Activated CD4-positive, alpha-beta T cell treated with anti-CD3 and anti-CD28 coated beads for 36 hours (primary cell): ENCODE data around the gene CHTF18. TPM values are rescaled to one million over a fixed set of nuclear protein-coding genes. Genes with fewer than 3 reads are reported as not detected.
A peak's percentile ranks its signal among the peaks of the same experiment; 100 is the strongest.

Experiments used
- ATAC-seq: fragments of 200-7000 bp; cut with Tn5 transposase; one replicate; pipeline ENCODE4 v1.10.0; 2021; ENCODE audit warnings: mild to moderate bottlenecking, moderate library complexity
- CTCF ChIA-PET: fragments of 350-600 bp; sonication (Branson Sonifier 250); formaldehyde crosslinking; loops from one replicate; lab custom pipeline; 2021; ENCODE audit warnings: antibody characterized with exemption; lab: Charles Lee
- POLR2A ChIA-PET: fragments of 350-600 bp; sonication (Branson Sonifier 250); formaldehyde crosslinking; loops from one replicate; lab custom pipeline; 2021; ENCODE audit warnings: antibody characterized with exemption, inconsistent platforms; lab: Charles Lee
- DNase-seq: peaks from one replicate; pipeline ENCODE4 v3.0.0-alpha.2; 2020
- H3K27ac Mint-ChIP-seq: one replicate; pipeline ENCODE4 v1.8.0; 2021; ENCODE audit warnings: mixed read lengths
- H3K27me3 Mint-ChIP-seq: one replicate; pipeline ENCODE4 v1.8.0; 2021; ENCODE audit warnings: mixed read lengths
- H3K36me3 Mint-ChIP-seq: one replicate; pipeline ENCODE4 v1.8.0; 2021; ENCODE audit warnings: low read depth, mixed read lengths
- H3K4me1 Mint-ChIP-seq: one replicate; pipeline ENCODE4 v1.8.0; 2021; ENCODE audit warnings: mixed read lengths
- H3K4me3 Mint-ChIP-seq: one replicate; pipeline ENCODE4 v1.8.0; 2021; ENCODE audit warnings: mild to moderate bottlenecking, moderate library complexity, mixed read lengths
- H3K9me3 Mint-ChIP-seq: one replicate; pipeline ENCODE4 v1.8.0; 2021; ENCODE audit warnings: low read depth, mixed read lengths
- intact Hi-C, 2 experiments: fragments of 100-400 bp; cut with DNase I in 1 of 2; cut with micrococcal nuclease in 1 of 2; formaldehyde crosslinking; loops; one replicate each; pipeline versions ENCODE4 v1.14.2 to v1.15.1; 2022 to 2024; cut with DNase I, micrococcal nuclease
- total RNA-seq, 2 experiments: library from RNA; stranded (reverse); gene quantifications; one replicate each; pipeline ENCODE4 v1.2.3, GENCODE V29; 2021

The CHTF18 gene
- total RNA-seq, 2 experiments from 2014 or later, result 82.2 to 105 TPM

- intact Hi-C loops, result no loop called here
- Mint-ChIP-seq H3K36me3 (no peaks in the 10 kb centered on the region), H3K4me3 (no peak overlapping the region), H3K27ac (no peak overlapping the region), H3K9me3 (no peaks in the 10 kb centered on the region), H3K27me3 (peaks cover 2% of the 10 kb centered on the region), H3K4me1 (no peaks in the 10 kb centered on the region)
- CTCF ChIA-PET, result interaction anchor here (0.6 kb wide), 1 partner anchor 67 kb away, joined by 3 read pairs; no protein-coding TSS in a partner anchor
- POLR2A ChIA-PET, result no interaction called here
- ATAC-seq, result no peak
- DNase-seq, result no peak
Measured at GRCh38 chr16:778909-779527, 9.4 kb upstream of the CHTF18 start.

GRCh38 chr16:779561-779960 is 8.9 kb upstream of the CHTF18 start:
- CTCF ChIA-PET, result no interaction called here
- H3K9me3 Mint-ChIP-seq, result no peaks in the 10 kb centered on the region
- H3K4me1 Mint-ChIP-seq, result no peaks in the 10 kb centered on the region

DNA sequence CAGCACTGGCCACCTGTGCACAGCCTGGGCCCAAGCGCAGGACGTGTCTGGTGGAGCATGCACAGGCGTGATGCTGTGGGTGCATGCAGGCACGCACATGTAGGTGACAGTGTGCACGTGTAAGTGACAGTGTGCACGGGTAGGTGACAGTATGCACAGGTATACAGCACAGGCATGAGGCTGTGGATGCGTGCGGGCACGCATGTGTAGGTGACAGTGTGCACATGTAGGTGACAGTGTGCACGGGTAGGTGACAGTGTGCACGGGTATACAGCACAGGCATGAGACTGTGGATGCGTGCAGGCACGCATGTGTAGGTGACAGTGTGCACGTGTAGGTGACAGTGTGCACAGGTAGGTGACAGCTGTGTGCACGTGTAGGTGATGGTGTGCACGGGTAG is 8.1 kb upstream of the CHTF18 start:
- ATAC-seq (no peak), DNase-seq (no peak)
- ChIA-PET POLR2A (no interaction called here), CTCF (interaction anchor here (0.6 to 1.4 kb wide), 2 partner anchors 68 to 160 kb away, joined by 3 to 4 read pairs; no protein-coding TSS in a partner anchor)
- Mint-ChIP-seq H3K4me3 (no peak overlapping the region), H3K36me3 (peaks cover 4% of the 10 kb centered on the region), H3K27ac (no peak overlapping the region), H3K4me1 (peaks cover 4% of the 10 kb centered on the region), H3K27me3 (peaks cover 2% of the 10 kb centered on the region), H3K9me3 (no peaks in the 10 kb centered on the region)
- intact Hi-C loops, result no loop called here

More at GRCh38 chr16:779561-779960, 8.9 kb upstream of the CHTF18 start:
- intact Hi-C loops, result no loop called here
- POLR2A ChIA-PET, result no interaction called here
- H3K36me3 Mint-ChIP-seq, result no peaks in the 10 kb centered on the region
- DNase-seq (no peak), ATAC-seq (no peak)
- H3K4me3 Mint-ChIP-seq, result no peak overlapping the region
- H3K27me3 Mint-ChIP-seq, result peaks cover 2% of the 10 kb centered on the region
- H3K27ac Mint-ChIP-seq, result no peak overlapping the region

DNA sequence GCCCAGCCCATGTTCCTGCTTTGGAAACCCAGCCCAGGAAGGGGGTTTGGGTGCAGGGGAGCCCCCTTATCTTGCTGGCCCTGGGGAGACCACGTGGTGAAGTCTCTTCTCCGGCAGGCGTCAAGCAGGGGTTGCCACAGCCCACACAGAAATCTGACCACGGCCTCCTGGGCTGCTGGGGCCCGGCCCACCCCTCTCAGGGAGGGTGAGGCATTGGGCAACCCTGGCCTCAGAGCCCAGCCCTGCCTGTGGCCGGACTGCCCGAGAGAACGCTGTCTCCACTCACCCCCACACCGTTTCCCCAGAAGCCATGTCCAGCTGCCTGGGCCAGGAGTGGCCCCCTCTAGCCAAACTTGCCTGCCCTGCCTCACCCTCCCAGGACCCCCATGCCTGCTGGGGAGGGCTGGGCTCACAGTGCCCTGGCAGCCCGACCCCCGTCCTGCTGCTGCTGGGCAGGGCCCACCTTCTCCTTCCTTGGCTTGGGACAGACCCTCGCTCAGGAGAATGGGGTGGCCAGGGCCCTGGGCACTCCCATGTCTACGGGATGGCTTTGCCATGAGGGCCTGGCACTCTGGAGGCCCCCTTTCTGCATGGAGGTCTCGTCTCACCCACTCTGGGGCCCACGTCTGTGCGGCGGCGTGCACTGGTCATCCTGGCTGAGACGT is 6.9 kb upstream of the CHTF18 start:
- CTCF ChIA-PET, result interaction anchor here (0.6 to 1.4 kb wide), 4 partner anchors 16 to 69 kb away, joined by 3 to 4 read pairs (median 4); no protein-coding TSS in a partner anchor
- Mint-ChIP-seq H3K27ac (no peak overlapping the region), H3K9me3 (no peaks in the 10 kb centered on the region), H3K36me3 (peaks cover 4% of the 10 kb centered on the region), H3K4me3 (no peak overlapping the region), H3K4me1 (peaks cover 6% of the 10 kb centered on the region), H3K27me3 (peaks cover 2% of the 10 kb centered on the region)
- POLR2A ChIA-PET, result interaction anchor here (0.6 kb wide), 1 partner anchor 130 kb away, joined by 3 read pairs; no protein-coding TSS in a partner anchor
- no peak for DNase-seq
- intact Hi-C loops, result no loop called here
- no peak for ATAC-seq

DNA sequence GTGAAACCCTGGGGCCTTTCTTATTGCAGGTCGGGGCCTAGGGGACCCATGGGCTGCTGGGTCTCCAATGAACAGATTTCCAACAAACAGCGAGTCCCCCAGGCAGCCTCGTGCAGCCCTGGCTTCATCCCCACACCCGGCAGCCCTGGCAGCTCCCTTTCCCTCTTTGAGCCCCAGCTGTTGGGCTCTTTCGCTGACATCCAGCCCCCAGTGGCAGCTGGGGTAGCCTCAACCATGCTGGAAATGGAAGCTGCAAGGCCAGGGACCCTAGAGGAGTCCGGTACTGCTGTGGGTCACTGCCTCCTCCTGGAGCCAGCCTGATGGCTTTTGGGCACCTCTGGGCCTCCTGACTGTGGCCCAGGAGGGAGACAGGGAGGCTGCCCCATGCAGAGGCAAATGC is 6.2 kb upstream of the CHTF18 start:
- ATAC-seq (no peak), DNase-seq (no peak)
- CTCF ChIA-PET, result interaction anchor here (1.2 kb wide), 1 partner anchor 69 kb away, joined by 3 read pairs; no protein-coding TSS in a partner anchor
- POLR2A ChIA-PET, result interaction anchor here (0.6 kb wide), 1 partner anchor 131 kb away, joined by 3 read pairs; no protein-coding TSS in a partner anchor
- Mint-ChIP-seq H3K27ac (no peak overlapping the region), H3K27me3 (no peaks in the 10 kb centered on the region), H3K9me3 (no peaks in the 10 kb centered on the region), H3K4me1 (peaks cover 8% of the 10 kb centered on the region), H3K4me3 (no peak overlapping the region), H3K36me3 (peaks cover 4% of the 10 kb centered on the region)
- intact Hi-C loops, result no loop called here

- Mint-ChIP-seq H3K4me1 (peaks cover 10% of the 10 kb centered on the region), H3K27ac (no peak overlapping the region), H3K4me3 (no peak overlapping the region), H3K9me3 (no peaks in the 10 kb centered on the region), H3K36me3 (peaks cover 4% of the 10 kb centered on the region), H3K27me3 (no peaks in the 10 kb centered on the region)
- POLR2A ChIA-PET, result no interaction called here
- CTCF ChIA-PET, result interaction anchor here (1.2 to 1.6 kb wide), 2 partner anchors 70 to 73 kb away, joined by 3 to 6 read pairs; no protein-coding TSS in a partner anchor
- ATAC-seq, result no peak
- intact Hi-C loops, result no loop called here
- no peak for DNase-seq
Measured at GRCh38 chr16:782766-783403, 5.5 kb upstream of the CHTF18 start.

GRCh38 chr16:783404-784161 is 4.8 kb upstream of the CHTF18 start:
- no peaks in the 10 kb centered on the region for H3K27me3 Mint-ChIP-seq
- ChIA-PET POLR2A (no interaction called here), CTCF (interaction anchor here (0.9 to 3.6 kb wide), 3 partner anchors 38 to 74 kb away, joined by 3 to 55 read pairs (median 6); partner anchors contain the start of gene METRN)
- peaks cover 4% of the 10 kb centered on the region for H3K36me3 Mint-ChIP-seq
- ATAC-seq (no peak), DNase-seq (no peak)
- intact Hi-C loops, result no loop called here
- H3K9me3 Mint-ChIP-seq, result no peaks in the 10 kb centered on the region
- H3K4me3 Mint-ChIP-seq, result no peak overlapping the region
- peaks cover 10% of the 10 kb centered on the region for H3K4me1 Mint-ChIP-seq
- H3K27ac Mint-ChIP-seq, result no peak overlapping the region

DNA sequence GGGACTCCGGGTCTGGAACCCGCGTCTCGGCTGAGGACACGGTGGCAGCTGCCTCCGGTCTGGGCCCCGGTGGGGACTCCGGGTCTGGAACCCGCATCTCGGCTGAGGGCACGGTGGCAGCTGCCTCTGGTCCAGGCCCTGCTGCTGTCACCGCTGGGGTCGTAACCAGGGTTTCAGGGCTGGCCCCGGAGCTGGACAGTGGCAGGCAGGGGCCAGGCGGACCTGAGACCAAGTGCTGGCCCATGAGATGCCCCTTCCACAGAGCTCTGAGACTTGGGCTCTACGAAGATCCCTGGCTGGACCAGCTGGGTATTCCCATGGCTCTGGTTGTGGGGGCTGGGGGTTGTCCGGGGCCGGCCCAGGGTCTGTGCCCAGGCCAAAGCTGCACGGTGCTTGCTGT is 4.0 kb upstream of the CHTF18 start:
- ChIA-PET POLR2A (no interaction called here), CTCF (interaction anchor here (0.9 to 3.6 kb wide), 5 partner anchors 39 to 78 kb away, joined by 3 to 55 read pairs (median 3); partner anchors contain the start of gene METRN)
- peaks cover 10% of the 10 kb centered on the region for H3K4me1 Mint-ChIP-seq
- intact Hi-C loops, result no loop called here
- ATAC-seq (no peak), DNase-seq (no peak)
- no peaks in the 10 kb centered on the region for H3K27me3 Mint-ChIP-seq
- H3K9me3 Mint-ChIP-seq, result no peaks in the 10 kb centered on the region
- H3K27ac Mint-ChIP-seq, result no peak overlapping the region
- H3K4me3 Mint-ChIP-seq, result no peak overlapping the region
- H3K36me3 Mint-ChIP-seq, result peaks cover 4% of the 10 kb centered on the region

DNA sequence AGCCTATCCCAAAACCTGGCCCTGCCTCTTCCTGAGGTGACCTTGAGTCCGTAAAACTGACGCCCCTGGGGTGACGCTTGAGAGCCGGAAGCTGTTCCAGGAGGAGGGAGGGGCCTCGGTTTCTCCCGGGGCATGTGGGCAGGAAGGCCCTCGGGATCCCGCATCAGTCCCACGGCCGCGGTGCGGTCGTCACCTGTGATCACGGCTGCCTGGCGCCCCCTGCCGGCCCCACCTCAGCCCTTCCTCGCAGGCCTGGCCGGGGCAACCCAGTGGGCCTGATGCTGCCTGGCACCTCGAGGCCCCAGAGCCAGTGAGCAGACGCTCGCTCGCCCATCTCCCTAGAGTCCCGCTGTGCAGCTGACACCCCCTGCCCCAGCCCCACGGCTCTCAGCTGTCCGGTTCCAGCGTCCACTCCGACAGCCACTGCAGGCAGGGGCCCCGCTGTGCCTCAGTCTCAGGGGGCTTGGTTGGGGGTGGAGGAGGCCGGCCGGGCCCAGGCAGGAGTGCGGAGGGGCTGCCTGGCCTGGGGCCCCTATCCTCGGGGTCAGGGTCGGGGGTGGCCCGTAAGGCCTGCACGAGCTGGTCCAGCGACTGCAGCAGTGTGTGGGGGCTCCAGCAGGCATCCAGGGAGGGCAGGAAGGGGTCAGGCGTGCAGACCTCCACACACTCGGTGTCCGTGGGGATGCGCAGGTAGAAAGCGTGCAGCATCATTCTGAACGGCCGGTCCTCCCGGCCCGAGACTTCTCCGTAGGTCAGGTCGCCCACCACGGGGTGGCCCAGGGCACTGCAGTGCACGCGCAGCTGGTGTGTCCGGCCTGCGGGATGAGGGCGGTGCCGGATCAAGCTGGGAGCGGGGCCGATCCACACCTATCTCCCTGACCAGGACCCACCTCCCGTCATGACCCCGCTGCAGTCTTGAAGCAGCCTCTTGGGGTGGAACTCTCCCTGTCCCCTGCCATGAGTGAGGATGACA is 2.6 kb upstream of the CHTF18 start:
- peak overlapping the region; percentile 25 for H3K27ac Mint-ChIP-seq
- peak overlapping the region; percentile 88 for H3K4me3 Mint-ChIP-seq
- peak; percentile 85 for DNase-seq
- POLR2A ChIA-PET, result no interaction called here
- CTCF ChIA-PET, result interaction anchor here (0.9 to 3.6 kb wide), 4 partner anchors 72 to 160 kb away, joined by 3 to 55 read pairs (median 4); partner anchors contain the start of gene METRN
- no peaks in the 10 kb centered on the region for H3K27me3 Mint-ChIP-seq
- intact Hi-C loops, result loop anchor here (1.0 to 5.0 kb wide), 2 partner anchors 75 to 89 kb away; no protein-coding TSS in a partner anchor
- peaks cover 8% of the 10 kb centered on the region for H3K36me3 Mint-ChIP-seq
- ATAC-seq, result peak; percentile 21
- no peaks in the 10 kb centered on the region for H3K9me3 Mint-ChIP-seq
- H3K4me1 Mint-ChIP-seq, result peaks cover 13% of the 10 kb centered on the region
